Upper lobe of left lung (tissue), 4 donors: ENCODE data around the gene TTYH3.

ENCODE experiments used
- EP300 ChIP-seq, 4 donors: sonication (generic); formaldehyde crosslinking; IDR thresholded peaks; one replicate each; pipeline ENCODE4 v1.5.1; 2017; ENCODE audit warnings: antibody characterized with exemption in 4 of 4, control low read depth in 2 of 4
- POLR2A ChIP-seq, 4 donors: fragments of 450-650 bp; IDR thresholded peaks; one replicate each; pipeline ENCODE4 v1.5.1; 2016 to 2017; ENCODE audit warnings: antibody characterized with exemption in 4 of 4, mild to moderate bottlenecking in 2 of 4
- POLR2AphosphoS5 ChIP-seq, 2 donors: sonication (generic); formaldehyde crosslinking; IDR thresholded peaks; one replicate each; pipeline ENCODE4 v1.5.1; 2017; ENCODE audit warnings: antibody characterized with exemption in 2 of 2
- TF ChIP-seq, protein P1 (sequence below), 6 experiments: fragments of 450-650 bp in 4 of 6; fragments of 200-600 bp in 2 of 6; sonication (generic) in 2 of 6; IDR thresholded peaks; one replicate each; pipeline ENCODE4 v1.5.1; 2016 to 2019; ENCODE audit warnings: antibody characterized with exemption in 6 of 6

DNA sequence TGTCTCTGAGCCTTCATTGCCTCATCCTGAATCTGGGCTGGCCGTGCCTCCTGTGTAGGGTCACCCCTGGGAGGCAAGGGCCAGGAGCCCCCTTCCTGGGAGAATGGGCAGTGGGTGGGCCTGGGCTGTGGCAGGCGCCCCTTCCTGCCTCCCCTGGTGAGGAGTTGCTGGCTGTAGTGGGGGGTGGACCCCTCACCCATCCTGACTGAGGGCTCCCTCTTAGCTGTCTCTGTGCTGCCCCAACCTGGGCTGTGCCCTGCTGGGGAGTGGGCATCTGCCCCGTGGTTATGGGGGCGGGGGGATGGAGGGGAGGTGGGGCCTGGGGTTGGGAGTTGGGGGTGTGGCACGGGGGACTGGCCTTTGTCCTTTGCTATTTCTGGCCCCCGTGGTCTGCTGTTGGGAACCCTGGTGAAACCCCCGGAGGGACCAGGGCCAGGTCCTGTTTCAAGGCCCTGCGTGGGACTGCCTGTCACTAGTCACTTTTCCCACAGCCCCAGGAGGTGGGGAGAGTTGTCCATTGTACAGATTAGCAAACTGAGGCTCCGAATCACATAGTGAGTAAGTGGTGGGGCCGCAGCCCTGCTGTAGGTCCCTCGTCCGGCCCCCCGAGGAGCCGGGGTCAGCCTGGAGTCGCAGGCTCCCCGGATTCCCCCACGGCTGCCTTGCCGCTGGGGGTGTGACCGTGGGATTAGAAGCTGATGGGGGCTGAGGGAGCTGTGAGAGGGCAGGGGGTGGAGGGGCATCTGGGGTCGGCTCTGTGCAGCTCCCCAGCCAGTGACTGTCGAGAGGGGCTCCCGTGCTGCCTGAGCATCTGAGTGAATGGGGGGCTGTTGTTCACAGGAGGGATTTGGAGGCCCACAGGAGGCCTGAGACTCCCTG, 2.7 kb downstream of the TTYH3 start:
- TF ChIP-seq, protein P1, sequence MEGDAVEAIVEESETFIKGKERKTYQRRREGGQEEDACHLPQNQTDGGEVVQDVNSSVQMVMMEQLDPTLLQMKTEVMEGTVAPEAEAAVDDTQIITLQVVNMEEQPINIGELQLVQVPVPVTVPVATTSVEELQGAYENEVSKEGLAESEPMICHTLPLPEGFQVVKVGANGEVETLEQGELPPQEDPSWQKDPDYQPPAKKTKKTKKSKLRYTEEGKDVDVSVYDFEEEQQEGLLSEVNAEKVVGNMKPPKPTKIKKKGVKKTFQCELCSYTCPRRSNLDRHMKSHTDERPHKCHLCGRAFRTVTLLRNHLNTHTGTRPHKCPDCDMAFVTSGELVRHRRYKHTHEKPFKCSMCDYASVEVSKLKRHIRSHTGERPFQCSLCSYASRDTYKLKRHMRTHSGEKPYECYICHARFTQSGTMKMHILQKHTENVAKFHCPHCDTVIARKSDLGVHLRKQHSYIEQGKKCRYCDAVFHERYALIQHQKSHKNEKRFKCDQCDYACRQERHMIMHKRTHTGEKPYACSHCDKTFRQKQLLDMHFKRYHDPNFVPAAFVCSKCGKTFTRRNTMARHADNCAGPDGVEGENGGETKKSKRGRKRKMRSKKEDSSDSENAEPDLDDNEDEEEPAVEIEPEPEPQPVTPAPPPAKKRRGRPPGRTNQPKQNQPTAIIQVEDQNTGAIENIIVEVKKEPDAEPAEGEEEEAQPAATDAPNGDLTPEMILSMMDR (IDR thresholded peaks at IDR 0.05): no peak
- no peak for TF ChIP-seq POLR2A (IDR thresholded peaks at IDR 0.05)
- TF ChIP-seq POLR2AphosphoS5 (IDR thresholded peaks at IDR 0.05): no peak
- TF ChIP-seq EP300 (IDR thresholded peaks at IDR 0.05): no peak
